BJ (cell line): ENCODE results near the gene DNMT3A. TPM values are rescaled to one million over a fixed set of nuclear protein-coding genes. Genes with fewer than 3 reads are reported as not detected.

Experiments used
- CTCF ChIA-PET: fragments of 350-600 bp; formaldehyde crosslinking; extraction: SDS; loops from one replicate; lab custom pipeline; 2021; ENCODE audit warnings: antibody characterized with exemption, inconsistent platforms; lab: Yijun Ruan, JAX
- POLR2A ChIA-PET: fragments of 300-600 bp; sonication (Branson Sonifier 250); formaldehyde crosslinking; extraction: SDS; loops from one replicate; lab custom pipeline; 2021; ENCODE audit warnings: antibody characterized with exemption; lab: Charles Lee
- DNase-seq: peaks from one replicate; pipeline ENCODE4 v3.0.0-alpha.2; 2011; ENCODE audit warnings: low read depth
- H3K27me3 ChIP-seq: 2 replicates; pipeline ENCODE4 v1.6.0; 2011; ENCODE audit warnings: low read length; ENCODE audit not compliant: control insufficient read depth, insufficient read depth
- H3K36me3 ChIP-seq: 2 replicates; pipeline ENCODE4 v1.5.1; 2011; ENCODE audit warnings: low read length; ENCODE audit not compliant: control insufficient read depth, insufficient read depth
- H3K4me3 ChIP-seq: 2 replicates; pipeline ENCODE4 v1.5.1; 2011; ENCODE audit warnings: low read depth, mild to moderate bottlenecking, control low read depth, low read length
- polyA plus RNA-seq: library from polyadenylated mRNA; depleted of rRNA; stranded (reverse); fragments of >200 nt; gene quantifications from 2 replicates; pipeline ENCODE4 v1.2.3, GENCODE V29; 2011
- TF ChIP-seq, protein P1 (sequence below): IDR thresholded peaks from 2 replicates; pipeline ENCODE4 v1.5.1; 2011; ENCODE audit warnings: low read depth, mild to moderate bottlenecking, control low read depth, inconsistent platforms, low read length, moderate library complexity; ENCODE audit not compliant: insufficient read depth

The DNMT3A gene
- polyA plus RNA-seq, 1 experiment, result 3.0 TPM

DNA sequence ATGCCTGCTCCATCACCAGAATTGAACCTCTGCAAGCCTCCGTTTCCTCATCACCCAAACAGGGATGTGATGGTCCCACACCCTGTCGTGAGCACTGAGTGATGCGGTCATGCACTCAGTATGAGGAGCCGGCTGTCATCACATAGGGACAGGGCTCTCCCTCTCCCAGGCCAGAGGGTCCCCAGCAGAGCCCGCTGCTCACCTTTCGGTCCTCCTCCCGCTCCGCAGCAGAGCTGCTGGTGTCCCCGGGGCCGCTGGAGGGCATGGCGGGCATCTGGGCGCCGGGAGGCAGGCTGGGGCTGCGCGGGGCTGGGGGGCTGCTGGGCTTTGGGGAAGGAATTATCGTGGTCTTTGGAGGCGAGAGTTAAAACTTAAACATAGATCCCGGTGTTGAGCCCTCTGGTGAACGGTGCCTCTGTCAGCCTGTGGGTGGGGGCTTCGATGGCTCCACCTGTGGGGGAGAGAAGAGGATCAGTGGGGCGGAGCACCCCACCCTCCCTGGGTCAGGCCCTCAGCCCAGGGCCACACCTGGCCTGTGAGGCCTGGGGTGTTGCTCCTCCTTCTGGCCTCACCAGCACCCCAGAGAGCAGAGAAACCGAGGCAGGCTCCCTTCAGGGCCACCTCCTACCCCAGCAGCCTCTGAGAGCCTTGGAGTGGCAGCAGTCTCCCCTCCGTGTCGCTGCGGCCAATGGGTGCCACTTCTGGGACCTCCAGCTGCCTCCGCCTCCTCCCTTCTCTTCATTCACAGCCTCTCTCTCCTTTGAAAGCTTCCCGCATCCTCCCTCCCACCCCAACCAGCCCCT lies 27.8 kb downstream of the DNMT3A start:
- ChIA-PET CTCF (interaction anchor here (1.0 to 1.8 kb wide), 4 partner anchors 9 to 62 kb away, joined by 3 to 7 read pairs (median 4); no protein-coding TSS in a partner anchor), POLR2A (no interaction called here)
- H3K4me3 ChIP-seq, result no peak overlapping the region
- H3K36me3 ChIP-seq, result peaks cover 10% of the 10 kb centered on the region
- TF ChIP-seq, protein P1, sequence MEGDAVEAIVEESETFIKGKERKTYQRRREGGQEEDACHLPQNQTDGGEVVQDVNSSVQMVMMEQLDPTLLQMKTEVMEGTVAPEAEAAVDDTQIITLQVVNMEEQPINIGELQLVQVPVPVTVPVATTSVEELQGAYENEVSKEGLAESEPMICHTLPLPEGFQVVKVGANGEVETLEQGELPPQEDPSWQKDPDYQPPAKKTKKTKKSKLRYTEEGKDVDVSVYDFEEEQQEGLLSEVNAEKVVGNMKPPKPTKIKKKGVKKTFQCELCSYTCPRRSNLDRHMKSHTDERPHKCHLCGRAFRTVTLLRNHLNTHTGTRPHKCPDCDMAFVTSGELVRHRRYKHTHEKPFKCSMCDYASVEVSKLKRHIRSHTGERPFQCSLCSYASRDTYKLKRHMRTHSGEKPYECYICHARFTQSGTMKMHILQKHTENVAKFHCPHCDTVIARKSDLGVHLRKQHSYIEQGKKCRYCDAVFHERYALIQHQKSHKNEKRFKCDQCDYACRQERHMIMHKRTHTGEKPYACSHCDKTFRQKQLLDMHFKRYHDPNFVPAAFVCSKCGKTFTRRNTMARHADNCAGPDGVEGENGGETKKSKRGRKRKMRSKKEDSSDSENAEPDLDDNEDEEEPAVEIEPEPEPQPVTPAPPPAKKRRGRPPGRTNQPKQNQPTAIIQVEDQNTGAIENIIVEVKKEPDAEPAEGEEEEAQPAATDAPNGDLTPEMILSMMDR, result no peak
- H3K27me3 ChIP-seq, result no peaks in the 10 kb centered on the region
- no peak for DNase-seq

DNA sequence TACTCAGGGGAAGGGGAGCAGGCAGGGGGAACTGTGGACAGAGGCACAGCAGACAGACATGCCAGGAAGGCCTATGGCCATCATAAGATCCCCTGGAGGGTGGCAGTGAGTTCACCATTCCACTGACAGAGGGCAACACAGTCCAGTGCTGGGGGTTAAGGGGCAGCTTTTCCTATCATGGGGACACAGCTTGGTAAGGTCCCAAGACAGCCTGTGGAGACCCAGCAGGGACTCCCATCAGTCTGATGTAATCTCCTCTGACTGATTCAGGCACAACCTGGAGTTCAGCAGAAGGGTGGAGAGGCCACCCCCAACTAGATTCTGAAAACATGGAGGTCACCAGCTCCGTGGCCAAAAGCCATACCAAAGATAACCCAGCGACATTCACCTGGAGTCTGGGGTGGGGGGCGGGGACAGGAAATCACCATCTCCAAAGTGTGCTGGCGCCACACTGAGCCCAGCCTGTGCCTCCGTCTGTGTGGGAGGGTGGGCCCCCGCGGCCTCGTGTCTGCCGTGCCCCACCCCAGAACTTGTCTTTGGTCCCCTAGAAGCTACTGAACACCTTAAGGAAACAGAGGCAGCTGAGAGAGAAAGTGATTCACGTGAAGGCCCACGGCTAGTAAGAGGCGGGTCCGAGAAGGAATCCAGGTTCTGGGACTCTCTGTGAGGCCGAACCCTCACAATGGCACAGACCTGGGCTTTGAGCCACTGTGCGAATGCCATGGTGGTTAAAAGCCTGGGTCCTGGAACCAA lies 28.6 kb downstream of the DNMT3A start:
- TF ChIP-seq, protein P1, result no peak
- CTCF ChIA-PET, result interaction anchor here (1.3 to 1.4 kb wide), 3 partner anchors 11 to 63 kb away, joined by 3 to 5 read pairs (median 3); no protein-coding TSS in a partner anchor

GRCh38 chr2:25311865-25312575 lies 29.7 kb downstream of the DNMT3A start:
- no peak for DNase-seq
- TF ChIP-seq, protein P1, result no peak
- Histone ChIP-seq H3K4me3 (no peak overlapping the region), H3K36me3 (peaks cover 10% of the 10 kb centered on the region), H3K27me3 (no peaks in the 10 kb centered on the region)
- ChIA-PET POLR2A (no interaction called here), CTCF (interaction anchor here (1.1 to 1.3 kb wide), 3 partner anchors 10 to 64 kb away, joined by 3 to 5 read pairs (median 3); no protein-coding TSS in a partner anchor)

More for the DNA sequence above, 28.6 kb downstream of the DNMT3A start:
- POLR2A ChIA-PET, result no interaction called here
- Histone ChIP-seq H3K4me3 (no peak overlapping the region), H3K36me3 (peaks cover 10% of the 10 kb centered on the region), H3K27me3 (no peaks in the 10 kb centered on the region)
- DNase-seq, result no peak

GRCh38 chr2:25310965-25311864 lies 30.5 kb downstream of the DNMT3A start:
- ChIA-PET POLR2A (no interaction called here), CTCF (interaction anchor here (1.1 kb wide), 1 partner anchor 35 kb away, joined by 3 read pairs; no protein-coding TSS in a partner anchor)
- H3K4me3 ChIP-seq, result no peak overlapping the region
- TF ChIP-seq, protein P1, result no peak
- H3K27me3 ChIP-seq, result no peaks in the 10 kb centered on the region
- no peak for DNase-seq
- peaks cover 12% of the 10 kb centered on the region for H3K36me3 ChIP-seq
